Cardiac fibroblast (primary cell): Measurements from ENCODE around the gene CACNA2D3.

Experiments
- DNase-seq, 2 donors: peaks; one replicate each; pipeline versions ENCODE4 v3.0.0 to v3.0.0-alpha.2; 2010; ENCODE audit warnings: low read depth in 2 of 2
- H3K4me3 ChIP-seq, 2 donors: replicated peaks in 1 of 2; 1 replicate in 1 of 2; 2 replicates in 1 of 2; pipeline ENCODE4 v1.5.1; 2011; ENCODE audit warnings: low read depth in 2 of 2, low read length in 2 of 2, mild to moderate bottlenecking in 2 of 2, moderate library complexity in 1 of 2
- TF ChIP-seq, protein P1 (sequence below): IDR thresholded peaks from one replicate; pipeline ENCODE4 v1.5.1; 2011; ENCODE audit warnings: low read depth, mild to moderate bottlenecking, low read length, inconsistent platforms

Gene CACNA2D3

GRCh38 chr3:54906763-54907162, 784.4 kb downstream of the CACNA2D3 start:
- no peak overlapping the region for H3K4me3 ChIP-seq
- no peak for DNase-seq
- TF ChIP-seq, protein P1, sequence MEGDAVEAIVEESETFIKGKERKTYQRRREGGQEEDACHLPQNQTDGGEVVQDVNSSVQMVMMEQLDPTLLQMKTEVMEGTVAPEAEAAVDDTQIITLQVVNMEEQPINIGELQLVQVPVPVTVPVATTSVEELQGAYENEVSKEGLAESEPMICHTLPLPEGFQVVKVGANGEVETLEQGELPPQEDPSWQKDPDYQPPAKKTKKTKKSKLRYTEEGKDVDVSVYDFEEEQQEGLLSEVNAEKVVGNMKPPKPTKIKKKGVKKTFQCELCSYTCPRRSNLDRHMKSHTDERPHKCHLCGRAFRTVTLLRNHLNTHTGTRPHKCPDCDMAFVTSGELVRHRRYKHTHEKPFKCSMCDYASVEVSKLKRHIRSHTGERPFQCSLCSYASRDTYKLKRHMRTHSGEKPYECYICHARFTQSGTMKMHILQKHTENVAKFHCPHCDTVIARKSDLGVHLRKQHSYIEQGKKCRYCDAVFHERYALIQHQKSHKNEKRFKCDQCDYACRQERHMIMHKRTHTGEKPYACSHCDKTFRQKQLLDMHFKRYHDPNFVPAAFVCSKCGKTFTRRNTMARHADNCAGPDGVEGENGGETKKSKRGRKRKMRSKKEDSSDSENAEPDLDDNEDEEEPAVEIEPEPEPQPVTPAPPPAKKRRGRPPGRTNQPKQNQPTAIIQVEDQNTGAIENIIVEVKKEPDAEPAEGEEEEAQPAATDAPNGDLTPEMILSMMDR = no peak

- no peak overlapping the region for H3K4me3 ChIP-seq
- DNase-seq = no peak
- TF ChIP-seq, protein P1 = no peak
These were observed 786.8 kb downstream of the CACNA2D3 start for GRCh38 chr3:54909191-54909590.

DNA sequence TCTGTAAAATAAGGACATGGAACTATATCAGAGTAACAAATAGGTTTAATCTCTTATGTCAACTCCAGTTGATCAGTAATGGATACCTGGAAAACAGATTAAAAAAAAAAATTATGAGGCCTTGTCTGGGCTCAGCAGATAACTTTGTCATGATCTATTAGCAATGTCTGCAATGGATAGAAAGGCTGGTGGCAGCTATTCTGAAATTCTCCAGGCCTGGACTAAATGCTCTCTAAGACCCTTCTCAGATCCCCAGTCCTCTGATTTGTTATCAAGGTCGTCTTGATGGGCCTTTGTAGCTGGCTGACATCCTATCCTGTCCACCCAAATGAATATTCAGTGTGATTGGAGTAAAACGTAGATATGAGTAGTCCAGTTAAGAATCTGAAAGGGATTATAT, 791.8 kb downstream of the CACNA2D3 start:
- H3K4me3 ChIP-seq = no peak overlapping the region
- no peak for DNase-seq
- TF ChIP-seq, protein P1 = no peak

GRCh38 chr3:54915181-54915580, 792.8 kb downstream of the CACNA2D3 start:
- H3K4me3 ChIP-seq = no peak overlapping the region
- TF ChIP-seq, protein P1 = no peak
- no peak for DNase-seq

- TF ChIP-seq, protein P1 = no peak
- H3K4me3 ChIP-seq = no peak overlapping the region
- DNase-seq = no peak
These were observed 793.6 kb downstream of the CACNA2D3 start for GRCh38 chr3:54915976-54916375.

- DNase-seq = no peak
- H3K4me3 ChIP-seq = no peak overlapping the region
- TF ChIP-seq, protein P1 = no peak
These were observed 794.4 kb downstream of the CACNA2D3 start for GRCh38 chr3:54916732-54917131.

GRCh38 chr3:54917174-54917573, 794.8 kb downstream of the CACNA2D3 start:
- peak in 1 of 2 donors; percentile 16 for DNase-seq
- no peak overlapping the region for H3K4me3 ChIP-seq
- TF ChIP-seq, protein P1 = no peak
